B cell (primary cell): ENCODE measurements around the gene HS3ST5. TPM values are rescaled to one million over a fixed set of nuclear protein-coding genes. Genes with fewer than 3 reads are reported as not detected.

Source experiments
- ATAC-seq: fragments of 200-7000 bp; cut with Tn5 transposase; one replicate; pipeline ENCODE4 v1.10.0; 2021; ENCODE audit warnings: low read depth, mild to moderate bottlenecking, moderate number of reproducible peaks, moderate library complexity
- CTCF ChIA-PET: fragments of 350-600 bp; sonication (Branson Sonifier 250); formaldehyde crosslinking; loops from one replicate; lab custom pipeline; 2021; ENCODE audit warnings: antibody characterized with exemption, inconsistent platforms; lab: Charles Lee
- POLR2A ChIA-PET: fragments of 350-600 bp; sonication (Branson Sonifier 250); formaldehyde crosslinking; loops from one replicate; lab custom pipeline; 2021; ENCODE audit warnings: antibody characterized with exemption; lab: Charles Lee
- DNase-seq: peaks from one replicate; pipeline ENCODE4 v3.0.0; 2013
- H2AFZ ChIP-seq: 2 replicates; pipeline ENCODE4 v1.6.1; 2012; ENCODE audit warnings: mild to moderate bottlenecking, low read depth, low read length; ENCODE audit not compliant: insufficient read depth, poor library complexity, severe bottlenecking
- H3K27ac ChIP-seq, 2 donors: 1 replicate in 1 of 2; 2 replicates in 1 of 2; pipeline ENCODE4 v1.5.1; 2012 to 2013; ENCODE audit warnings: low read length in 2 of 2, mild to moderate bottlenecking in 2 of 2, moderate library complexity in 1 of 2
- H3K27me3 ChIP-seq, 4 experiments: fragments of 200-600 bp in 1 of 4; sonication (generic) in 1 of 4; replicated peaks in 1 of 4; 1 replicate in 2 of 4; 2 replicates in 2 of 4; pipeline versions ENCODE4 v1.6.1 to v1.7.0; 2013 to 2016; ENCODE audit warnings: low read length in 3 of 4, mild to moderate bottlenecking in 2 of 4, mixed read lengths in 1 of 4, moderate library complexity in 1 of 4; ENCODE audit not compliant: insufficient read depth in 4 of 4, control insufficient read depth in 3 of 4; ENCODE audit errors: control extremely low read depth in 1 of 4
- H3K36me3 ChIP-seq, 2 experiments: replicated peaks in 1 of 2; 1 replicate in 1 of 2; 2 replicates in 1 of 2; pipeline versions ENCODE4 v1.6.1 to v1.7.1; 2013; ENCODE audit warnings: low read length in 1 of 2; ENCODE audit not compliant: insufficient read depth in 2 of 2, control insufficient read depth in 1 of 2; ENCODE audit errors: control extremely low read depth in 1 of 2, extremely low read depth in 1 of 2
- H3K4me1 ChIP-seq, 2 donors: fragments of 200-600 bp in 1 of 2; sonication (generic) in 1 of 2; 1 replicate in 1 of 2; 2 replicates in 1 of 2; pipeline versions ENCODE4 v1.5.1 to v1.6.1; 2013 to 2017; ENCODE audit warnings: low read length in 2 of 2; ENCODE audit not compliant: control insufficient read depth in 2 of 2, insufficient read depth in 2 of 2
- H3K4me2 ChIP-seq: replicated peaks from 2 replicates; pipeline ENCODE3; 2012; ENCODE audit warnings: mild to moderate bottlenecking, low read depth, low read length; ENCODE audit not compliant: poor library complexity, severe bottlenecking
- H3K4me3 ChIP-seq, 5 experiments: fragments of 200-600 bp in 1 of 5; sonication (generic) in 1 of 5; 1 replicate in 3 of 5; 2 replicates in 2 of 5; pipeline versions ENCODE4 v1.5.1 to v1.7.0; 2011 to 2016; ENCODE audit warnings: low read length in 4 of 5, mild to moderate bottlenecking in 4 of 5, low read depth in 2 of 5, control low read depth in 1 of 5, moderate library complexity in 1 of 5; ENCODE audit not compliant: insufficient read depth in 1 of 5; ENCODE audit errors: control extremely low read depth in 1 of 5, extremely low read depth in 1 of 5
- H3K79me2 ChIP-seq: fragments of 200-600 bp; sonication (generic); one replicate; pipeline ENCODE4 v1.6.0; 2016; ENCODE audit warnings: low read length; ENCODE audit not compliant: control insufficient read depth, insufficient read depth
- H3K9ac ChIP-seq: fragments of 200-600 bp; sonication (generic); 2 replicates; pipeline ENCODE4 v1.6.1; 2017; ENCODE audit warnings: mild to moderate bottlenecking, low read length, moderate library complexity
- H3K9me3 ChIP-seq, 3 donors: one replicate each; pipeline versions ENCODE4 v1.6.1 to v1.7.1; 2013; ENCODE audit warnings: low read length in 2 of 3; ENCODE audit not compliant: control insufficient read depth in 2 of 3, insufficient read depth in 1 of 3; ENCODE audit errors: control extremely low read depth in 1 of 3
- H4K20me1 ChIP-seq: 2 replicates; pipeline ENCODE4 v1.6.0; 2012; ENCODE audit warnings: mild to moderate bottlenecking, low read length; ENCODE audit not compliant: insufficient read depth, control insufficient read depth, poor library complexity, severe bottlenecking
- H3K27ac Mint-ChIP-seq: one replicate; pipeline ENCODE4 v1.8.0; 2021; ENCODE audit warnings: mixed read lengths
- H3K27me3 Mint-ChIP-seq: one replicate; pipeline ENCODE4 v1.8.0; 2021; ENCODE audit warnings: mixed read lengths
- H3K4me1 Mint-ChIP-seq: one replicate; pipeline ENCODE4 v1.8.0; 2021; ENCODE audit warnings: mixed read lengths
- H3K4me3 Mint-ChIP-seq: one replicate; pipeline ENCODE4 v1.8.0; 2021; ENCODE audit warnings: mixed read lengths
- H3K9me3 Mint-ChIP-seq: one replicate; pipeline ENCODE4 v1.8.0; 2022; ENCODE audit warnings: mixed read lengths; ENCODE audit not compliant: insufficient read depth
- EZH2 ChIP-seq: IDR thresholded peaks from 2 replicates; pipeline ENCODE4 v1.6.1; 2012; ENCODE audit warnings: borderline replicate concordance, low read depth, mild to moderate bottlenecking, moderate library complexity, low read length; ENCODE audit not compliant: insufficient read depth, poor library complexity, severe bottlenecking
- WGBS: methylation state at CpG from one replicate; pipeline ENCODE4 v1.1.5; 2013; ENCODE audit warnings: missing lambda C conversion rate; ENCODE audit not compliant: insufficient coverage; 5-methylcytosine and 5-hydroxymethylcytosine counted together
- intact Hi-C: fragments of 100-400 bp; cut with micrococcal nuclease; formaldehyde crosslinking; loops from one replicate; pipeline ENCODE4 v1.10.0; 2022
- polyA plus RNA-seq: library from polyadenylated mRNA; depleted of rRNA; stranded (reverse); fragments of >200 nt; gene quantifications from 2 replicates; pipeline ENCODE4 v1.2.3, GENCODE V29; 2012
- total RNA-seq, 2 donors: library from RNA; stranded (reverse); fragments of 120-200 nt in 1 of 2; gene quantifications; 1 replicate in 1 of 2; 2 replicates in 1 of 2; pipeline versions ENCODE4 v1.2.3 to v1.2.4, GENCODE V29; 2013 to 2022
- TF ChIP-seq, protein P1 (sequence below): fragments of 200-600 bp; IDR thresholded peaks from one replicate; pipeline ENCODE4 v1.8.0; 2022; ENCODE audit warnings: antibody characterized with exemption, mild to moderate bottlenecking

HS3ST5 gene
- total and polyA plus RNA-seq, 2 donors (not counting 1 experiment from before 2014, with no cell fraction given): not detected

DNA sequence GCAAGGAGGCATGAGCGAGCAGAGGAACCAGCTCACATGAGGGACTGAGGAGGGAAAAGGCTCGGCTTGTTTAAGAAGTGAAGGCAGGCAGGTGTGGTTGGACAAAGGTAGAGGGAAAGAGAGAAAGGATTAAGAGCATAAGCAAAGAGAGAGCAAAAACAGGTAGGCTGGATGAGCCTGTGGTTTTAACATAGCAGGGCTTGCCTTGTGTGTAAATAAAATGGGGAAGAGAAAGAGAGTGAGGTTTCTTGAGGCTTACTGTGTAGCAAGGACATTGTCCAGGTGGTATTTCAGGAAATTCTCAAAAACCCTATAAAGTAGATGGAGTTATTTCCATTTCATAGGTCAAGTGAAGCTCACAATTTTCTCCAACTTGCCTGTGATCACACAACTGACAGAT, 278.0 kb downstream of the HS3ST5 start:
- Mint-ChIP-seq H3K4me3 (no peak overlapping the region), H3K9me3 (no peaks in the 10 kb centered on the region), H3K27me3 (peaks cover 5% of the 10 kb centered on the region), H3K4me1 (no peaks in the 10 kb centered on the region), H3K27ac (no peak overlapping the region)
- intact Hi-C loops: no loop called here
- no peak overlapping the region for H3K9ac ChIP-seq
- no peaks in the 10 kb centered on the region for H3K36me3 ChIP-seq
- no peak overlapping the region for H2AFZ ChIP-seq
- H3K27ac ChIP-seq: no peak overlapping the region
- H3K4me3 ChIP-seq: no peak overlapping the region
- DNase-seq: no peak
- H3K4me1 ChIP-seq: no peaks in the 10 kb centered on the region
- ChIA-PET CTCF (no interaction called here), POLR2A (no interaction called here)
- no peaks in the 10 kb centered on the region for H3K9me3 ChIP-seq
- ATAC-seq: no peak
- H3K79me2 ChIP-seq: no peaks in the 10 kb centered on the region
- H4K20me1 ChIP-seq: no peaks in the 10 kb centered on the region
- H3K27me3 ChIP-seq: no peaks in the 10 kb centered on the region
- WGBS: 81% methylated on average over 2 of the region's 2 CpGs
- TF ChIP-seq, protein P1, sequence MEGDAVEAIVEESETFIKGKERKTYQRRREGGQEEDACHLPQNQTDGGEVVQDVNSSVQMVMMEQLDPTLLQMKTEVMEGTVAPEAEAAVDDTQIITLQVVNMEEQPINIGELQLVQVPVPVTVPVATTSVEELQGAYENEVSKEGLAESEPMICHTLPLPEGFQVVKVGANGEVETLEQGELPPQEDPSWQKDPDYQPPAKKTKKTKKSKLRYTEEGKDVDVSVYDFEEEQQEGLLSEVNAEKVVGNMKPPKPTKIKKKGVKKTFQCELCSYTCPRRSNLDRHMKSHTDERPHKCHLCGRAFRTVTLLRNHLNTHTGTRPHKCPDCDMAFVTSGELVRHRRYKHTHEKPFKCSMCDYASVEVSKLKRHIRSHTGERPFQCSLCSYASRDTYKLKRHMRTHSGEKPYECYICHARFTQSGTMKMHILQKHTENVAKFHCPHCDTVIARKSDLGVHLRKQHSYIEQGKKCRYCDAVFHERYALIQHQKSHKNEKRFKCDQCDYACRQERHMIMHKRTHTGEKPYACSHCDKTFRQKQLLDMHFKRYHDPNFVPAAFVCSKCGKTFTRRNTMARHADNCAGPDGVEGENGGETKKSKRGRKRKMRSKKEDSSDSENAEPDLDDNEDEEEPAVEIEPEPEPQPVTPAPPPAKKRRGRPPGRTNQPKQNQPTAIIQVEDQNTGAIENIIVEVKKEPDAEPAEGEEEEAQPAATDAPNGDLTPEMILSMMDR: no peak
- no peak for TF ChIP-seq EZH2
- no peak overlapping the region for H3K4me2 ChIP-seq

DNA sequence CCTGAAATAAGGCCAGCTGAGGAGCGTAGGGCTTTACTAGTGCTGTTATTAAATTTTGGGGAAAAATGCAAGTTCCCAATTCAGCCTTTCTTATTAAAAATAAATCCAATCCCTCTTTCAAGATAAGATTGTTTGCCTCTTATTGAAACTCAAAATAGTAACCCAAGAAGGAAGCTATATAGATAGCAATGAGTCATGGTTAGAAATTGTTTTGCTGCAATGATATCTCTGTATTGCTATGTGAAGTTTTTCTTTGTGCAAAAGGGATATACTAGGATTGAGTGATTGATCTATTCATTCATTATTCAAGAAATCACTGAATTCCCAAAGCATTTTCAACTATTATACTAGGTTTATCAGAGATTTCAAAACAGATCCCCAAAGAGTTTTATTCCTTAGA, 278.9 kb downstream of the HS3ST5 start:
- POLR2A ChIA-PET: no interaction called here

More for the DNA sequence above, 278.9 kb downstream of the HS3ST5 start:
- no CpG with 5 or more reads among the region's 1 CpG for WGBS
- H3K4me3 Mint-ChIP-seq: no peak overlapping the region
- TF ChIP-seq EZH2: no peak
- TF ChIP-seq, protein P1: no peak
- no peaks in the 10 kb centered on the region for H3K36me3 ChIP-seq
- no peak overlapping the region for H3K27ac ChIP-seq
- no peak overlapping the region for H3K9ac ChIP-seq
- H2AFZ ChIP-seq: no peak overlapping the region
- no peaks in the 10 kb centered on the region for H3K9me3 Mint-ChIP-seq
- H4K20me1 ChIP-seq: no peaks in the 10 kb centered on the region
- H3K4me3 ChIP-seq: no peak overlapping the region
- peaks cover 5% of the 10 kb centered on the region for H3K27me3 Mint-ChIP-seq
- H3K4me1 ChIP-seq: no peaks in the 10 kb centered on the region
- no peaks in the 10 kb centered on the region for H3K27me3 ChIP-seq
- no peak overlapping the region for H3K4me2 ChIP-seq
- no peak for DNase-seq
- no peak for ATAC-seq
- no peak overlapping the region for H3K27ac Mint-ChIP-seq
- no peaks in the 10 kb centered on the region for H3K9me3 ChIP-seq
- intact Hi-C loops: no loop called here
- no peaks in the 10 kb centered on the region for H3K79me2 ChIP-seq
- H3K4me1 Mint-ChIP-seq: no peaks in the 10 kb centered on the region
- CTCF ChIA-PET: no interaction called here
